Psoas muscle (tissue), 8 donors: ENCODE measurements around the gene ABHD12B. TPM values are rescaled to one million over a fixed set of nuclear protein-coding genes. Genes with fewer than 3 reads are reported as not detected.

ENCODE experiments used
- ATAC-seq, 4 donors: fragments of 200-7000 bp; cut with Tn5 transposase; one replicate each; pipeline ENCODE4 v1.9.1; 2020; ENCODE audit warnings: moderate library complexity in 3 of 4, mild to moderate bottlenecking in 2 of 4
- DNase-seq, 2 donors: peaks; one replicate each; pipeline ENCODE4 v3.0.0-alpha.2; 2020
- H3K27ac ChIP-seq: fragments of 200-600 bp; one replicate; pipeline ENCODE4 v1.8.0; 2022
- H3K27me3 ChIP-seq, 3 donors: fragments of 200-600 bp in 1 of 3; one replicate each; pipeline versions ENCODE4 v1.6.1 to v1.8.0; 2013 to 2022; ENCODE audit warnings: low read length in 2 of 3, mild to moderate bottlenecking in 2 of 3, moderate library complexity in 1 of 3; ENCODE audit not compliant: insufficient read depth in 3 of 3
- H3K36me3 ChIP-seq, 2 donors: fragments of 200-600 bp in 1 of 2; one replicate each; pipeline versions ENCODE4 v1.6.1 to v1.8.0; 2013 to 2022; ENCODE audit warnings: low read depth in 1 of 2, mild to moderate bottlenecking in 1 of 2, moderate library complexity in 1 of 2; ENCODE audit not compliant: insufficient read depth in 1 of 2
- H3K4me1 ChIP-seq: fragments of 200-600 bp; one replicate; pipeline ENCODE4 v1.8.0; 2022
- H3K4me3 ChIP-seq: fragments of 200-600 bp; one replicate; pipeline ENCODE4 v1.8.0; 2022; ENCODE audit warnings: mild to moderate bottlenecking
- H3K9me3 ChIP-seq: fragments of 200-600 bp; one replicate; pipeline ENCODE4 v1.8.0; 2022
- CTCF ChIP-seq: fragments of 200-600 bp; IDR thresholded peaks from one replicate; pipeline ENCODE4 v1.8.0; 2022; ENCODE audit warnings: antibody characterized with exemption
- WGBS, 3 donors: extraction: QIAGEN DNeasy Blood & Tissue Kit; methylation state at CpG; one replicate each; pipeline versions ENCODE4 v1.1.6 to v1.1.7; 2013; 5-methylcytosine and 5-hydroxymethylcytosine counted together
- intact Hi-C, 2 donors: fragments of 100-400 bp; cut with DNase I; formaldehyde crosslinking; loops; one replicate each; pipeline versions ENCODE4 v1.11.0 to v1.14.2; 2022
- polyA plus RNA-seq, 3 donors: library from polyadenylated mRNA; stranded (reverse); fragments of 200-250 nt; gene quantifications; one replicate each; pipeline ENCODE4 v1.2.3, GENCODE V29; 2013
- total RNA-seq, 4 donors: library from RNA; stranded (reverse); fragmentation: NEBNext Ultra II Directional in 2 of 4; extraction: Animal tissue kit (Norgen Biotek cat#: 25700) in 2 of 4; gene quantifications; one replicate each; pipeline versions ENCODE4 v1.2.1 to v1.2.4, GENCODE V29; 2021 to 2023
- donor health status: healthy with polysubstance abuse.
- donor health status: DM: no; HTN: no; CAD: no; lungs with moderate emphysema.
- donor health status: Bipolar disorder and iron deficiency.
- donor health status: healthy.
- donor health status: DM: yes; HTN: yes; CAD: no.
- donor health status: DM: no; HTN: no; CAD: no.
- donor health status: DM: no; HTN: no; CAD: no.
- donor health status: DM: yes; HTN: yes; CAD: no.

The ABHD12B gene
- total and polyA plus RNA-seq, 7 donors, result not detected

GRCh38 chr14:50859296-50859624 lies 12.6 kb upstream of the ABHD12B start:
- Histone ChIP-seq H3K4me1 (peaks cover 20% of the 10 kb centered on the region), H3K27me3 (no peaks in the 10 kb centered on the region), H3K4me3 (peak overlapping the region; percentile 77), H3K36me3 (no peaks in the 10 kb centered on the region), H3K9me3 (no peaks in the 10 kb centered on the region), H3K27ac (peak overlapping the region; percentile 83)
- intact Hi-C loops, result no loop called here
- no peak for TF ChIP-seq CTCF
- WGBS, 3 donors, result 0 to 10% (median 0%) methylated on average over 1 of the region's 1 CpG
- DNase-seq (no peak), ATAC-seq (no peak)

- H3K27me3 ChIP-seq, result no peaks in the 10 kb centered on the region
- DNase-seq (peak; percentile 75 to 84), ATAC-seq (peak; percentile 60 to 91 (median 76))
- no peaks in the 10 kb centered on the region for H3K36me3 ChIP-seq
- peak; percentile 83 for TF ChIP-seq CTCF
- no peaks in the 10 kb centered on the region for H3K9me3 ChIP-seq
- H3K4me1 ChIP-seq, result peaks cover 20% of the 10 kb centered on the region
- peak overlapping the region; percentile 77 for H3K4me3 ChIP-seq
- intact Hi-C loops, result loop anchor here in 1 of 2 donors (2.0 to 5.0 kb wide), 3 partner anchors 30 to 258 kb away; partner anchors contain the start of gene NIN
- H3K27ac ChIP-seq, result peak overlapping the region; percentile 83
- WGBS, 3 donors, result 2 to 4% (median 4%) methylated on average over 6 of the region's 6 CpGs
These were observed 11.3 kb upstream of the ABHD12B start for GRCh38 chr14:50860478-50861086.

- Histone ChIP-seq H3K27me3 (no peaks in the 10 kb centered on the region), H3K9me3 (no peaks in the 10 kb centered on the region), H3K27ac (no peak overlapping the region), H3K36me3 (no peaks in the 10 kb centered on the region), H3K4me1 (peaks cover 20% of the 10 kb centered on the region), H3K4me3 (no peak overlapping the region)
- ATAC-seq (peak in 2 of 4 donors; percentile 37 to 44), DNase-seq (no peak)
- intact Hi-C loops, result loop anchor here in 1 of 2 donors (5.0 kb wide), 2 partner anchors 85 to 260 kb away; no protein-coding TSS in a partner anchor
- TF ChIP-seq CTCF, result no peak
- WGBS, 3 donors, result 59 to 67% (median 63%) methylated on average over 4 of the region's 4 CpGs
These were observed 9.8 kb upstream of the ABHD12B start for GRCh38 chr14:50862036-50862570.

GRCh38 chr14:50864237-50864636 lies 7.6 kb upstream of the ABHD12B start:
- intact Hi-C loops, result loop anchor here in 1 of 2 donors (5.0 kb wide), 2 partner anchors 87 to 262 kb away; no protein-coding TSS in a partner anchor
- peaks cover 19% of the 10 kb centered on the region for H3K4me1 ChIP-seq
- no peak overlapping the region for H3K27ac ChIP-seq
- H3K27me3 ChIP-seq, result peaks cover 0 to 1% (median 0%) of the 10 kb centered on the region in 3 donors
- H3K9me3 ChIP-seq, result no peaks in the 10 kb centered on the region
- DNase-seq, result no peak
- no peak overlapping the region for H3K4me3 ChIP-seq
- ATAC-seq, result no peak
- no peaks in the 10 kb centered on the region for H3K36me3 ChIP-seq
- TF ChIP-seq CTCF, result no peak
